Activated CD4-positive, alpha-beta T cell treated with anti-CD3 and anti-CD28 coated beads for 48 hours (primary cell): ENCODE results near the gene SUPT3H.
A peak's percentile ranks its signal among the peaks of the same experiment; 100 is the strongest.
"Not testable (repeated sequence)": the region's sequence is repeated elsewhere in the genome, so short reads cannot be mapped to it uniquely, and the experiment has no call there.

Source experiments
- DNase-seq: peaks from one replicate; pipeline ENCODE4 v3.0.0-alpha.2; 2020

Gene SUPT3H

DNA sequence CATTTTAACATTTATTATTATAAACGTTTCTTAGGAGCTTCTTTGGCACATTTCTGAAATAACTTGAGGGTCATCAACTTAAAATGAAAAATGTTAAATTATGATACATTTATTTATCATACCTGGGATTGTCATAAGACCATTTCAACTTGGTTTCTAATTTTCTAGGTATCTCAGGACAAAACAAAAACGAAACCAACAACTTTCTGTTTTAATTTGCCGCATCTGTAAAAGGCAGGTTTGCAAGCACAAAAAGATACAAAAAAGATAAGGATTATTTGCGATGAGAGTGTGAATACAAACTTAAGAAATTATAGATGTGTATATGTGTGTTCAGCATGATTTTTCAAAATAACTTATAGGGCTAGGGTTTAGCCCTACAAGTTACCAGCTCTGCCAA is 444.6 kb downstream of the SUPT3H start:
- DNase-seq, result no peak

DNA sequence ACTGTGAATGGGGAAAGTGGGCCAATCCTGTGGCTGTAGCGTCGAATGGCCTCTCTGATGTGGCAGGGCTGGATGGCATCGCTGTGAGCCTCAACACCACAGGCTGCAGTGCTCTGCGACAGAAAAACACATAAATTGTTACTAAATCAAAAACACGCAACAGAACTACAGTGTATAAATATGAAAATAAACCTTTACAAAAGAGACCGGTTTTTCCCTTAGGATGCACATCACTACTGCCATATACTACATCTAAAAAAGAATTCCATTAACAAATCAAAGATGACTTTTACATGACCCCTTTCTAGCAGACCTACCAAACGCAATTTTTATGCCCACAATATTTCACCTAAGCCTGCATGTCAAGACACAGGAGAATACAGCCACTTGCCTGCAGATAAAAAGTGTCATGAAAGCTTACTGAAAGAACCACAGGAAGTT is 445.1 kb downstream of the SUPT3H start:
- peak; percentile 40 for DNase-seq

DNA sequence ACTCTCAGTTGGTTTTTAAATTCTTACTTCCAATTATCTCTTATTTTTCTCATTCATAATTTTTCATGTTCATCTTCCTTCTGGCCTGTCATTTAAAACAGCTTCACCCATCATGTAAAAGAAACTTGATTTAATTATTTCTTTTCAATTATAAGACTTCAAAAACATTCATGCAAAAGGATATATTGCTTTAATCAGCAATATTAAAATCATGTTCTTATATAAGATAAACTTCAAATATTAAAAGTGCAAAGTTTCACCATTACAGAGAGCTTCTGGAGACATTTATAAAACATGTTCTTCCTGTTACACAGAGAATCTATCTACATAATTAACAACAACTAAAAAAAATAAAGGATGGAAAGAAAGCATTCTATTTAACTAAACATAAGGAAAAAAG is 446.3 kb downstream of the SUPT3H start:
- no peak for DNase-seq

DNA sequence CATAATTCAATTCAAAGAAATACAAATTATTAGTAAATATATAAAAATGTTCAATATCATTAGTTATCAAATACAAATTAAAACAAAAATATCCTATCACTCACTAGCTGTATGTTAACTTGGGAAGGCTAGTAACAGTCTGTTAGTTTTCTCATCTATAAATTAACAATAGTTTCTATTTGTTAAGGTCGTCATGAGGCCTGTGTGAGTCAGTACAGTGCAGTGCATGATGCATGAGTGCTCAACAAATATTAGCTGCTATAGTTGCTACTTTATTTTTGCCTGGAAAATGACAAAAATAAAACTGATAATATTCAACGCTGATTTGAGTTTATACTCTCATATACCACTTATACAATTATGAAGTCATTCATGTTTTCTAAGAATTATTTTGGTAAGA is 451.2 kb downstream of the SUPT3H start:
- no peak for DNase-seq

DNA sequence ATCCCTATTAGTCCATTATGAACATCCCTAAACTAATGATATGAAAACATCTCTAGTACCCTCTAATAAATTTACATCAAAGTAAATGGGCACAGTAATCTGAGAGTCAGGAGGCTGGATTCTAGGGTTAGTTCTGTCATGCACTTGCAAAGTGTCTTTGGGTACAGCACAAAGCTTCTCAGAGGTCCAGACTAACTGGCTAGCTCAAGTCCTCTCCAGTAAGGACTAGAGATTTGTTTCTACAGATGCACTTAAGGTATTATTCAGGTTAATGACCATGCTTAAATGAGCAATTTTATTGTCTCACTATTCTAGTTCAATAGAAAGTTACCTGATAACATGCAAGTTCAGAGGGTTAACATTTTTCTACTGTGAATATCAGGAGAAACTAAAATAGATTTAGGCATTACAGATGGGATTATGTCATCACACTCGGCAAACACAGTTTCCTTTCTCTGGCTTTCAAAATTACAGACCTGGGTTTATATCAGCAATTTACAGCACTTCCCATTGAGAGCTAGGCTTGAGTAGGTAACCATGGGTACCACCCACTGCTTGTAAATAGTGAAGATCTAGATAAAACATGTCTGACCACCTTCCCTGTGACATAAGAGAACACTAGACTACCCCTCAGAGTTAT is 452.5 kb downstream of the SUPT3H start:
- DNase-seq, result no peak

DNA sequence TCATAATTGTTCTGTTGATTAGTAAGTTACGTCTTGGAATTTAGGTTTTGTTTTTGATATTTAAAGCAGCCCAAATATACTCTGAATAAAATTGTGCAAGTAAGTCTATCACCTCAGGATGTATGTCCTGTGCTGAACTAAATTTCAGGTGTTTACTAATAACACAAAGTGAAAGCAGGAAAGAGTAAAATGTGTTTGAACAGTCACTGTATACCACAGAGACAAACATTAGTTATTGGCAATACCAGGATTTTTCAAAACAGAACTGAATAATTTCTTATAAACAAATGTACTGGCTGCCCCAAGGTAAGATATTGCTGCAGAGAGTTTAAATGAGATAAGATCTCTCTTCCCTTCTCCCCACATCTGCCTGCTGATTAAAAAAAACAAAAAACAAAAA is 454.3 kb downstream of the SUPT3H start:
- no peak for DNase-seq

DNA sequence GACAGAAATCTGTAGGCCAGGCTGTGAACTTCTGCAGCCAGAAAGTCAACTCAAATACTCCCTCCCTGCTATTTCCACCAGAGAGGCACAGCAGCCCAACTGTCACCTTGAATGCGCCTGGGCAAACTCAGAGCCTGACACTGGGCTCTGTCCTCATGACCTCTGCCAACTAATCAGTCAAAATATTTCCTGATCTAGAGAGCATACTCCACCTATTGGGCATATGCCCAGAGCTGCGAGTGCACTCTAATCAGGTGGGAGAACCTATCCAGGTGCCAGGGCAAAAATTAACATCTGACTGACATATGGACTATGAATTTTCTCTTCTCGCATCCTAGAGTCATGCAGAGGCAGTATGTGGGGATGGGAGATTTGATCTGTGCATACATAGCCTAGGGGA is 455.9 kb downstream of the SUPT3H start:
- no peak for DNase-seq

DNA sequence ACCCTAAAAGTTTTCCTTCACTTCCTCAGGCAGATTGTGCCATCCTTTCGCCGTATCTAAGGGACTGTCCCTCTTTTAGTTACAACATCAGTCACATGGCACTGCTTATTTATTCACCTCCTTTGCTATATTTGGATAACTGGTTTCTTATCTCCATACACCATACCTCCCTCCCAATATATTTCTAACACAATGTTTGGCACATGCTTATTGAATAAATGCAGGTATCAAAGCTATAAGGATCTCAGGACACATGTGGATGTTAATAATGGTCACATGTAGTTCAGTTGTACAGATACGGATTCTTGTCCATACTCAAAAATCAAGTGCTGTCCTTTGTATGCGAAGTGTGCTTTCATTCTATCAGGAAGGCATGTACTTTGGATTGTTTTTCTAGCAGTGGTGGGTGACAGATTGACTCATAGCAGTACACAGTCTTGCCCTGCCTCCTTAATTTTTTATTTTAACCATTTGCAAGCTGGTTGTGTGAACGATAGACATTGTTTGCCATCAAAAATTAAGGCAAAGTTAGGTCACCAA is 456.7 kb downstream of the SUPT3H start:
- no peak for DNase-seq

DNA sequence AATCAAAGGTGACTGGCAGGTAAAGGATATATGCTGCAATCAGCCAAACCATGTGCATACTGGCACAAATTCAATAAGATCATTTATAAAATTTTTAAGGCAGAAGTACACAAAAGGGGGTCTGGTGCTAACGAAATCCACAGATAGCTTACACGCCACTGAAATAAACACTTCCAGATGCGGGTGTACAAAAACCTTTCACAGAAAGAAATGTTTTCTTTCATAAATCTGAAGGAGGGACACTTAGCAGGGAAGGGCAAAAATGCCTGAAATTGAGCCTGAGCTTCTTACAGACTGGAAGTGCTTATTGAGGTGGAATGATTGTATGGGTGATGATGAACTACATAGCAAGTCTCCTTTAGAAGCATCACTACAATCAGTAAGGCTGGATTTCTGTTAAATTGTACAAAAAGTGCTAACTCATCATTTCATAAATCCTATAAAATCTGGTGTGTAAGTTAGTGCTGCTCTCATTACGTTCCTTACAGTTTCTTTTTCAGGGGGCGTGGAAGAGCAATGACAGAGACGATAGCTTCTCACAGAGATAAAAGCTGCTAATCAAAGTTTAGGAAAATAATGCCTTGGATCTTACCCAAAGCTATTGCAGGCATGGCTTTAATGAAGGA is 458.9 kb downstream of the SUPT3H start:
- DNase-seq, result no peak

DNA sequence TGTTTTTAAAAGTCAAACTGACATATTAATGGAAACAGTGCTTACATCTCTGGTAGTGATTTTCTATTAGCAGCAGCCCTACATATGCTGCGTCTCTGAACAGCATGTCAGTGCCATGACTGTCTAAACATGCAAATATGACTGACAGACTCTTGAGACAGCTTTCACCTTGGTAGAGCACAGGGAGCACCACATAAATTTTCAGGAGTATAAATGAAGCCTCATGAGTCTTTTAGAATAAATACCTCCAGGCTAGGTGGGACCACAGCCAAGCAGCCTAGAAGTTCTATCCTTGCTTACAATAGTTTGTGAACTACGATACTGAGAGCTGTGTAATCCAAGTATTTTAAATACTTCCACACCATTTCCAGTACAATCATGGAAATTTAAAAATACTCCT is 460.3 kb downstream of the SUPT3H start:
- DNase-seq, result no peak

DNA sequence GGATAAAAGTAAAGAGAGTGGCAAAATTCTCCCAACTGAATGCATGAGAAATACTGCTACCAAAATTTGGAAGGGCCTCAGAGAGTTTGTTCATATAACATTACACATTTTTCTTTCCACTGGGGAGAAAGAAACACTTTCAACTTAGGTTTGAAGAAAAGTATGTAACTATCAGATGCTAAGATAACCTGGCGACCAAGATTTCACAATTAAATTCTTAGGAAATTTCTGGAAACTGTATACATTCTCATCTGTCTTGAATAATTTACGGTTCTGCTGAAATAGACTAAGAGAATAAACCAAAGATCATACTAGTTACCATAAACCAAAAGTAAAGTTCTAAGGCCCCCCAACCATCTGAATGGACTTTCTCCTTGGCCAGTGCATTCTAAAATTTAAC is 462.6 kb downstream of the SUPT3H start:
- DNase-seq, result no peak

DNA sequence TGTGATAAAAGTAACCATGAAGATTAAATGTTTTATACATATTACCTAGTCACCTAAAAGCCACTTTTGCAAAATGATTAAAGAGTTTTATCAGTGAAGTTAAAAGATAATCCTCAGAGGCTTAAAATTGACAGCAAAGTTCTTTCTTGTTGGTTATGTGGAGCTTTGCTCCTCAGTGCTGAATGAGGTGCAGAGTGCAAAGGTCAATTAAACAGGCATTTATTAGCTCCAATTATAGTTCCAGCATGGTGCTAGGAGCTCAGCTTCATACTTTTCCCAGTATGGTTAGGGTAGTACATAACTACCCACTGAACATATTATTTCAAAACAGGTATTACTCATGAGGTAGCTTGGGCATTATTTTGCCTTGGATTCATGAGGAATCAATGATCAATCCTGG is 463.6 kb downstream of the SUPT3H start:
- DNase-seq, result no peak

DNA sequence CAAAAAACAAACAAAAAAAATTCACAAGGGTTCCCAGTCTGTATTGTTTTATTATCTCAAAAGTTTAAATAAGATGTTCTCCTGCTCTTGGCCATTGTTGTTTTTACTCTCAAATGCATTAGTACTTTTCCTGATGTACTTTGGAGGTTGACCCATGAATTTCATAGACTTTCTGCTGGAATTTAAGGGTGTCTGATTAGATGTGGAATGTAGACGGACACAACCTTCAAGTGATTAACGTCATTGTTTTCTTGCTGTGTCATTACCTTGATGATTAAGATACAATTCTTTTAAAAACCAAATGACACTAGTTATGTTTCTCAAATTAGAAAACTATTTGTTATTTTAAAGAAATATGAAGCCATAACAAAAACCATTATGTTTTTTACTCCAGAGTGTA is 471.0 kb downstream of the SUPT3H start:
- no peak for DNase-seq

DNA sequence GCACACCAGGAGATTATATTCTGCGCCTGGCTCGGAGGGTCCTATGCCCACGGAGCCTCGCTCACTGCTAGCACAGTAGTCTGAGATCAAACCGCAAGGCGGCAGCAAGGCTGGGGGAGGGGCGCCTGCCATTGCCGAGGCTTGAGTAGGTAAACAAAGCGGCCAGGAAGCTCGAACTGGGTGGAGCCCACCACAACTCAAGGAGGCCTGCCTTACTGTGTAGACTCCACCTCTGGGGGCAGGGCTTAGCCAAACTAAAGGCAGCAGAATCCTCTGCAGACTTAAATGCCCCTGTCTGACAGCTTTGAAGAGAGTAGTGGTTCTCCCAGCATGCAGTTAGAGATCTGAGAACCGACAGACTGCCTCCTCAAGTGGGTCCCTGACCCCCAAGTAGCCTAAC is 477.4 kb downstream of the SUPT3H start:
- not testable (repeated sequence) for DNase-seq

DNA sequence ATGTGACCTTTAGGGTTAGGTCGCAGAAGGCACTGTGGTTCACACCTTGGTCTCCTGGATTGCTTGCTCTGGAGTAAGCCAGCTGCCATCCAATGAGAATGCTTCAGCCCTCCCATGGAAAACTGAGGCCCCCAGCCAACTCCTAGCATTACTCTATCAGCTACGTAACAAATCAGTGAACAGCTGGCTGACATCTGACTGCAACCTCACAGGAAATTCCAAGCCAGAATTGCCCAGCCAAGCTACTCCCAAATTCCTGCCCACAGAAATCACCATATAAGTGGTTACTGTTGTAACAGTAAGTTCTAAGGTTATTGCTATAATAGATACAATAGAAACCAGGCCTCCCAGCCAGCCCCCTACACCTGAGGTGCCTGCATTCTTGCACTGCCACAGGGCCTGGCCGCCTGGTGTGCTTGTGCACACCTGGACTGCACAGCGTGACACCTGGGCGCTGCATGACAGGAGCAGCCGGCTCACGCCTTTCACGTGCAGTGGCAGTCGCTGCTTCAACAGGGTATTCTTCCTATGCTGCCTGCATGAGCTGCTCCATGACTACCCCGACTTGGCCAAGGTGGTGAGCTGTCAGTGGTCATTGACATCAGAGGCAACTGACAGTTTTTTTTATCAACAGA is 479.3 kb downstream of the SUPT3H start:
- DNase-seq, result no peak

DNA sequence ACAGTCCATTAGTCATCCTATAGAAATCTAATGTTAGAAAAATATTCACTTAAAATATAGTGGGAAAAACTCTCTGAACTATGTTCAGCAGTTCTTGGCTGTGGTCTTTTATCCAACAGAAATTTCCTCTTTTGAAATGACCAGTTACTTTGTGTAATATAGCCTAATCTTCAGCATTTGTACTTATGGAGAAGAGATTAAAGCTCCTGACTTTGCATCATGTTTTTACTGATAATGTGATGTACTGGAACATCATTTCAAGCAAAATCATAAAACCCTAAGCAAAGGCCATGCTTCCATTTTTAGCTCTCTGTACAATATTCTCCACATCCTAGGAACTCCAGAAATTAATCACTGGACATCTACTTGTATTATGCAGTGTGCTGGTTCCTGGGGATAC is 480.4 kb downstream of the SUPT3H start:
- no peak for DNase-seq

DNA sequence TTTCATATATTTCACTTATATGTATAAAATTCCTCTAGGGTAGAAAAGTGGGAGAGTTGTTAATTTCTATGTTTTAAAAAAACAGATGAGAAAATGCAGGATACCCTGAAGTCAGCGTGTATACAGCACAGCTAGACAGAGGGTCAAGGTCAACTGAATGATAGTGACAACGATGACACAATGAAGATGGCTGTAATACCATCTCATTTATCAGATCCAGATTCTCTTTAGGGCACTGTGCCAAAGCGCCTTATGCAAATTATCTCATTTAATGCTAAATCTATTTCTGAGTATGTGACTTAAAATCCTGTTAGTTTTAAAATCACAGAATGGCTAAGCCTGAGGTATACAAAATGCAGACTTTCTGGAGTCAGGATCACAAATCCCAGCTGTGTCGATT is 481.0 kb downstream of the SUPT3H start:
- no peak for DNase-seq

DNA sequence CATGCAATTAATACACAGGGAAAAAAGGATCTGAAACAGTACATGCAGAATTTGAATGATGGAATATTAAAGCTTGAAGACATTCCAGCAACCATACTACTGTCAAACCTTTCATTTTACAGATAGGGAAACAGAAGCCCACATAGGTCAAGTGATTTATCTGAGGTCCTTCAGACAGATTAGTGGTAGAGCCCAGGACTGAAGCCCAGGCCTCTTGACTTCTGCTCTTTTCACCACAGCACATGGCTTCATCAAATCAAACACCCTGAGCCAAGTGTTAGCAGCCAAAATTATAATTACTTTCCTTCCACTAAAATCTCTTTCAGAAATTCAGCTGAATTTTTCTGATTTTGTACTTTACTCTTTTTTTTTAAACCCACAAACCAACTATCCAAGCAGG is 485.2 kb downstream of the SUPT3H start:
- DNase-seq, result no peak

DNA sequence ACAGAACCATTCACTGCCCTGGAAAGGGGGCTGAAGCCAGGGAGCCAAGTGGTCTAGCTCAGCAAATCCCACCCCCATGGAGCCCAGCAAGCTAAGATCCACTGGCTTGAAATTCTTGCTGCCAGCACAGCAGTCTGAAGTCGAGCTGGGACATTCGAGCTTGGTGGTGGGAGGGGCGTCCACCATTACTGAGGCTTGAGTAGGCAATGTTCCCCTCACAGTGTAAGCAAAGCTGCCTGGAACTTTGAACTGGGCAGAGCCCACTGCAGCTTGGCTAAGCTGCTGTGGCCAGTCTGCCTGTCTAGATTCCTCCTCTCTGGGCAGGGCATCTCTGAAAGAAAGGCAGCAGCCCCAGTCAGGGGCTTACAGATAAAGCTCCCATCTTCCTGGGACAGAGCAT is 498.7 kb downstream of the SUPT3H start:
- DNase-seq, result not testable (repeated sequence)

DNA sequence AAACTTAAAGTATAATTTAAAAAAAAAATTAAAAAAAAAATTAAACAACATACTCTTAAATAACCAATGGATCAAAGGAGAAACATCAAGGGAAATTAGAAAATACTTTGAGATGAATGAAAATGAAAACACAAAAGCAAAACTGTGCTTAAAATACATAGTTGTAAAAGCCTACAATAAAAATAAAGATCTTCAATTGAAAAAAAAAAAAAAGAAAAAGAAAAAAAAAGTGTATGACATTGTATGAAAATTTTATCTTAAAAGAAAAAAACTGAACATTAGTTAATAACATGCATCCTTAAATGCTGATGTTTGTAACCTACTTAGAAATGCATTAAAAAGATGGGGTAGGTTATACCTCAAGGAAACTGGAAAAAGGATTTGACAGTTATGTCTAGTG is 501.1 kb downstream of the SUPT3H start:
- not testable (repeated sequence) for DNase-seq

DNA sequence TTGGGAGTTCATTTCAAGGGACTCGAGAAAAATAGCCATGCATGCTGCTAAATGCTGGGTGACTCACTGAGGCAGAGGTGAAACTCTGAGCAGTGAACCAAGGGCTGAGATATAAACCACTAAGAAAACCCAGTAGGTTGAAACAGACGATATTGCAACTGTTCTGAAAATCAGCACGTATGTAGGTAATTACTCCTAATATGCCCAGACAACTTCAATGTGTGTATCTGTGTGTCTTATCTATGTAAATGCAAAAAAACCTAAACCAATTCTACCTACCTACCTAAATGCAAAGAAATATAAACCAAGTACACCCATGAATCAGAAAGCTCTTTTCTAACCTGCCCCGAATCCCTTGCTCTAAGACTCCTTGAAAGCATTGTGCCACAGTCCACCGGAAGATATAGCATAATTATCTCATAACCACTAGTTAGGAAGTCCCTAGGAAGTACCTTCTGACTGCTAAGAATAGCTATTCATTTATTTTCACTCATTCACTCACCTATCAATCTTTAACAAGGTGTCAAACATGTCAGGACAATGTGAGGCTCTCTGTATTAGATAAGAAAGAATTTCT is 508.3 kb downstream of the SUPT3H start:
- no peak for DNase-seq

DNA sequence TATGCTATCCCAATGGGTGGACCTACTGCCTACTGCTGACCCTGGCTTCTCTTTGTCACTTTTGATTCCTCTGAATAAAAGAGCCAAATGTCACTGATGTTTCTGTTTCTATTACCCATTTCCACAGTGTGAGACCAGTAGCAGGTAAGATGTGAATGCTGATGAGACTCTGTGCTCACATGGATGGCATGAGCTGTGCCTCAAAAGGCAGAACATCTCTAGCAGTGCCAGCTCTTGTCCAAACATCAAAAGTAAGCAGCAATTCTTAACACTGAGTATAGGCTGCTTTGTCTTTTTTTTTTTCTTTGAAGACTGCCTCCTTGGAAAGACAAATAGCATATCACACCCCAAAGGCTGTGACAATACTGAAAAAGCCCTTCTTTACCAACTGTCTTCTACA is 508.8 kb downstream of the SUPT3H start:
- DNase-seq, result no peak

DNA sequence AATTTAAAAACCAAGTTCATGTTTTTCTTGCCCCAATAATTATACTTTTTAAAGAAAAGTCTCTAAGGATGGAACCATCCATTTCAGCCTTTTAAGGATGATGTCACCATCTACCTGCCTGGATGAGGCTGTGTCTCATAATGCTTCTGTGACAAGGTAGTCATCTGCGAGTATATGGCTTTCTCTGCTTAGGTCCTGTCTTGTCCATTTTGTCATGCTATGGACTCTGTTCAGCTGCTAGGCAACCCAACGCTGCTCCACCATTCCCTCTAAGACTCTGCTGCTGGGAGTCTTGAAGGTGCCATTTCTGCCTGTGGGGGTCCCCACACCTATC is 509.4 kb downstream of the SUPT3H start:
- DNase-seq, result no peak
